A549 (cell line): ENCODE data around the gene LPCAT1. TPM values are rescaled to one million over a fixed set of nuclear protein-coding genes. Genes with fewer than 3 reads are reported as not detected.

Experiments
- ATAC-seq, 2 experiments: fragments of 200-7000 bp in 1 of 2; fragments of >200 bp in 1 of 2; cut with Nextera tagmentation in 1 of 2; cut with Tn5 transposase in 1 of 2; 3 replicates each; pipeline versions ENCODE4 v1.8.0 to v1.9.1; 2018 to 2020; ENCODE audit warnings: mild to moderate bottlenecking in 1 of 2, moderate library complexity in 1 of 2
- CTCF ChIA-PET: fragments of 300-600 bp; sonication (Branson Sonifier 250); formaldehyde crosslinking; extraction: SDS; loops from one replicate; lab custom pipeline; 2021; ENCODE audit warnings: antibody characterized with exemption, inconsistent platforms; lab: Yijun Ruan, JAX
- POLR2A ChIA-PET: fragments of 350-600 bp; formaldehyde crosslinking; extraction: SDS; loops from one replicate; lab custom pipeline; 2021; ENCODE audit warnings: antibody characterized with exemption, inconsistent platforms; lab: Yijun Ruan, JAX
- DNase-seq, 2 experiments: peaks; one replicate each; pipeline versions ENCODE4 v3.0.0 to v3.0.0-alpha.2; 2011 to 2016; ENCODE audit warnings: low read depth in 1 of 2, low spot score in 1 of 2
- FAIRE-seq: peaks from 2 replicates; lab custom pipeline; 2011; peaks lifted over from hg19 to GRCh38; lab: Jason Lieb, UNC
- H3K27ac ChIP-seq, 2 experiments: fragments of >200 bp; sonication (Bioruptor Twin); formaldehyde crosslinking; 3 replicates each; pipeline ENCODE4 v1.5.1; 2016 to 2017
- H3K4me1 ChIP-seq: fragments of >200 bp; sonication (Bioruptor Twin); formaldehyde crosslinking; 3 replicates; pipeline ENCODE4 v1.6.1; 2016
- H3K4me2 ChIP-seq: fragments of >200 bp; sonication (Bioruptor Twin); formaldehyde crosslinking; 3 replicates; pipeline ENCODE4 v1.6.1; 2016
- H3K4me3 ChIP-seq: fragments of >200 bp; sonication (Bioruptor Twin); formaldehyde crosslinking; 3 replicates; pipeline ENCODE4 v1.5.1; 2016
- H3K9me3 ChIP-seq: fragments of >200 bp; sonication (Bioruptor Twin); formaldehyde crosslinking; 3 replicates; pipeline ENCODE4 v1.6.1; 2016
- BCL3 ChIP-seq: fragments of >200 bp; sonication (Bioruptor Twin); formaldehyde crosslinking; IDR thresholded peaks from 3 replicates; pipeline ENCODE4 v1.6.1; 2016
- CBX2 ChIP-seq: fragments of 200-600 bp; sonication (generic); IDR thresholded peaks from 2 replicates; pipeline ENCODE4 v1.6.1; 2016; ENCODE audit warnings: low read depth, mild to moderate bottlenecking, borderline replicate concordance
- CHD2 ChIP-seq: fragments of 150-350 bp; IDR thresholded peaks from 2 replicates; pipeline ENCODE4 v1.6.1; 2014; ENCODE audit warnings: low read length; ENCODE audit not compliant: partially characterized antibody
- CTCF ChIP-seq: fragments of >200 bp; sonication (Bioruptor Twin); formaldehyde crosslinking; IDR thresholded peaks from 3 replicates; pipeline ENCODE4 v1.5.1; 2016
- EHF ChIP-seq: fragments of 250-450 bp; sonication (Bioruptor Pico); IDR thresholded peaks from 2 replicates; pipeline ENCODE4 v1.5.0; 2020; ENCODE audit warnings: mild to moderate bottlenecking
- EHMT2 ChIP-seq: fragments of 200-600 bp; sonication (generic); IDR thresholded peaks from 2 replicates; pipeline ENCODE4 v1.6.1; 2016; ENCODE audit warnings: antibody characterized with exemption, low read depth, mild to moderate bottlenecking, moderate library complexity
- ESRRA ChIP-seq: fragments of 150-350 bp; IDR thresholded peaks from 2 replicates; pipeline ENCODE4 v1.6.1; 2014; ENCODE audit warnings: mild to moderate bottlenecking, low read length, borderline replicate concordance
- FOSL2 ChIP-seq, 2 experiments: fragments of 450-650 bp in 1 of 2; fragments of >200 bp in 1 of 2; sonication (Bioruptor Twin) in 1 of 2; formaldehyde crosslinking; IDR thresholded peaks; 2 replicates each; pipeline versions ENCODE4 v1.5.0 to v1.6.1; 2016 to 2020; ENCODE audit warnings: mild to moderate bottlenecking in 1 of 2, moderate library complexity in 1 of 2
- FOXS1 ChIP-seq: fragments of 250-450 bp; sonication (Bioruptor Pico); IDR thresholded peaks from 2 replicates; pipeline ENCODE4 v1.5.0; 2020; ENCODE audit warnings: mild to moderate bottlenecking, moderate library complexity
- HES2 ChIP-seq: fragments of >200 bp; sonication (Bioruptor Twin); formaldehyde crosslinking; IDR thresholded peaks from 2 replicates; pipeline ENCODE4 v1.6.1; 2016
- HEYL ChIP-seq: fragments of 250-450 bp; sonication (Bioruptor Pico); IDR thresholded peaks from 2 replicates; pipeline ENCODE4 v1.8.0; 2021; ENCODE audit warnings: mild to moderate bottlenecking, moderate library complexity
- HMGXB4 ChIP-seq: fragments of 250-450 bp; sonication (Bioruptor Pico); IDR thresholded peaks from 2 replicates; pipeline ENCODE4 v1.5.0; 2021; ENCODE audit warnings: mild to moderate bottlenecking, moderate library complexity, borderline replicate concordance
- HOXA7 ChIP-seq: fragments of 250-450 bp; sonication (Bioruptor Pico); IDR thresholded peaks from 2 replicates; pipeline ENCODE4 v1.5.0; 2020; ENCODE audit warnings: mild to moderate bottlenecking, moderate library complexity
- JUN ChIP-seq, 2 experiments: fragments of >200 bp; sonication (Bioruptor Twin); formaldehyde crosslinking; IDR thresholded peaks; 2 replicates in 1 of 2; 3 replicates in 1 of 2; pipeline ENCODE4 v1.6.1; 2016 to 2017
- JUNB ChIP-seq: fragments of >200 bp; sonication (Bioruptor Twin); formaldehyde crosslinking; IDR thresholded peaks from 2 replicates; pipeline ENCODE4 v1.6.1; 2016
- KDM1A ChIP-seq: fragments of 200-600 bp; sonication (generic); IDR thresholded peaks from 2 replicates; pipeline ENCODE4 v1.6.1; 2016; ENCODE audit warnings: low read depth, mild to moderate bottlenecking
- KDM5A ChIP-seq: fragments of 200-600 bp; sonication (generic); IDR thresholded peaks from 2 replicates; pipeline ENCODE4 v1.6.1; 2016; ENCODE audit warnings: antibody characterized with exemption, mild to moderate bottlenecking
- MAFK ChIP-seq: fragments of 450-650 bp; IDR thresholded peaks from 2 replicates; pipeline ENCODE4 v1.6.1; 2014; ENCODE audit not compliant: partially characterized antibody
- MAX ChIP-seq: IDR thresholded peaks from 2 replicates; pipeline ENCODE4 v1.6.1; 2012
- MAZ ChIP-seq: fragments of 150-350 bp; IDR thresholded peaks from 2 replicates; pipeline ENCODE4 v1.6.1; 2014; ENCODE audit warnings: antibody characterized with exemption, low read depth, low read length, borderline replicate concordance
- NFE2L2 ChIP-seq: fragments of 150-350 bp; conservative IDR thresholded peaks from 2 replicates; pipeline ENCODE4 v1.6.1; 2014; ENCODE audit warnings: low read length
- NR3C1 ChIP-seq: fragments of >200 bp; sonication (Bioruptor Twin); formaldehyde crosslinking; IDR thresholded peaks from 3 replicates; pipeline ENCODE4 v1.6.1; 2017
- PHF8 ChIP-seq: fragments of 200-600 bp; sonication (generic); IDR thresholded peaks from 2 replicates; pipeline ENCODE4 v1.6.1; 2016; ENCODE audit warnings: low read depth, mild to moderate bottlenecking, antibody characterized with exemption, moderate library complexity, borderline replicate concordance
- POLR2AphosphoS2 ChIP-seq: conservative IDR thresholded peaks from 2 replicates; pipeline ENCODE4 v1.6.1; 2012; ENCODE audit warnings: low read length, improper control_type of control experiment, inconsistent platforms
- RARB ChIP-seq: fragments of 250-450 bp; sonication (Bioruptor Pico); IDR thresholded peaks from 2 replicates; pipeline ENCODE4 v1.8.0; 2021; ENCODE audit warnings: mild to moderate bottlenecking, moderate library complexity
- REST ChIP-seq: fragments of 200-600 bp; sonication (generic); IDR thresholded peaks from 2 replicates; pipeline ENCODE4 v1.6.1; 2016; ENCODE audit warnings: antibody characterized with exemption, mild to moderate bottlenecking, moderate library complexity
- RFX5 ChIP-seq: fragments of 450-650 bp; IDR thresholded peaks from 2 replicates; pipeline ENCODE4 v1.7.1; 2014; ENCODE audit warnings: antibody characterized with exemption, mild to moderate bottlenecking, moderate library complexity
- SMC3 ChIP-seq: fragments of >200 bp; sonication (Bioruptor Twin); formaldehyde crosslinking; IDR thresholded peaks from 3 replicates; pipeline ENCODE4 v1.6.1; 2018; ENCODE audit warnings: inconsistent platforms
- TFCP2L1 ChIP-seq: fragments of 250-450 bp; sonication (Bioruptor Pico); IDR thresholded peaks from 2 replicates; pipeline ENCODE4 v1.5.0; 2021; ENCODE audit warnings: mild to moderate bottlenecking
- TP53 ChIP-seq: fragments of 250-450 bp; sonication (Bioruptor Pico); IDR thresholded peaks from 2 replicates; pipeline ENCODE4 v1.5.0; 2021; ENCODE audit warnings: mild to moderate bottlenecking, moderate library complexity
- ZC3H11A ChIP-seq: fragments of 450-650 bp; IDR thresholded peaks from 2 replicates; pipeline ENCODE4 v1.6.1; 2014; ENCODE audit warnings: antibody characterized with exemption, mild to moderate bottlenecking
- ZFP36 ChIP-seq: fragments of 450-650 bp; IDR thresholded peaks from 2 replicates; pipeline ENCODE4 v1.6.1; 2014; ENCODE audit warnings: borderline replicate concordance; ENCODE audit not compliant: partially characterized antibody
- ZSCAN20 ChIP-seq: fragments of 250-450 bp; sonication (Bioruptor Pico); IDR thresholded peaks from 2 replicates; pipeline ENCODE4 v1.8.0; 2022; ENCODE audit warnings: mild to moderate bottlenecking, moderate library complexity
- WGBS: methylation state at CpG from one replicate; pipeline ENCODE4 v1.1.6; 2017; ENCODE audit errors: missing lambda C conversion rate; 5-methylcytosine and 5-hydroxymethylcytosine counted together
- polyA plus RNA-seq, 4 experiments: library from polyadenylated mRNA; depleted of rRNA in 3 of 4; stranded (reverse); fragments of >200 nt; fragmentation: RNase III in 1 of 4; extraction: RNeasy Plus Mini Kit Qiagen cat#74134 plus additional on column Dnase treatment in 1 of 4; gene quantifications; 2 replicates in 3 of 4; 3 replicates in 1 of 4; pipeline ENCODE4 v1.2.3, GENCODE V29; 2011 to 2017

LPCAT1 gene
- polyA plus RNA-seq, 2 of the 4 experiments (the other 2 are of a cell fraction) = 22.9 to 74.9 TPM

- CTCF ChIA-PET = interaction anchor here (1.8 kb wide), 1 partner anchor 81 kb away, joined by 5 read pairs; no protein-coding TSS in a partner anchor
- DNase-seq (no peak), FAIRE-seq (no peak), ATAC-seq (peak; percentile 38 to 51; a peak in 5 of 6 replicates)
- WGBS = 56% methylated on average over 14 of the region's 14 CpGs
- H3K4me2 ChIP-seq = peak overlapping the region; percentile 18
- no peaks in the 10 kb centered on the region for H3K9me3 ChIP-seq
- POLR2A ChIA-PET = interaction anchor here (2.2 kb wide), 1 partner anchor 41 kb away, joined by 5 read pairs; the partner anchor contains the start of gene LPCAT1
- H3K4me3 ChIP-seq = no peak overlapping the region
- peak overlapping the region; percentile 66 to 87 for H3K27ac ChIP-seq
- H3K4me1 ChIP-seq = peaks cover 57% of the 10 kb centered on the region
- 0 out of 5 replicates have a peak, but pooled peaks of 1 of the 2 experiments have one; percentile 42 for TF ChIP-seq JUN (IDR thresholded peaks at IDR 0.05)
- TF ChIP-seq HMGXB4 = no peak
- TF ChIP-seq ZSCAN20 (CRISPR knock-in tag) = no peak
- peak; percentile 55; the same call in 1 of the 2 replicates for TF ChIP-seq MAX
- TF ChIP-seq NR3C1 = no peak
- TF ChIP-seq HES2 = no peak
- TF ChIP-seq ZC3H11A = no peak
- no peak for TF ChIP-seq REST
- no peak for TF ChIP-seq JUNB
- peak; percentile 50; the same call in 1 of the 2 replicates for TF ChIP-seq FOSL2 (IDR thresholded peaks at IDR 0.05)
- peak; percentile 48 for TF ChIP-seq FOSL2 (CRISPR knock-in tag; IDR thresholded peaks at IDR 0.05)
- TF ChIP-seq FOXS1 = no peak
- TF ChIP-seq RFX5 = no peak
- no peak for TF ChIP-seq BCL3
- TF ChIP-seq ZFP36 = no peak
- no peak for TF ChIP-seq EHMT2
- no peak for TF ChIP-seq HEYL (CRISPR knock-in tag)
- no peak for TF ChIP-seq SMC3
- no peak for TF ChIP-seq PHF8
- TF ChIP-seq CTCF = no peak
- TF ChIP-seq CBX2 = no peak
- no peak for TF ChIP-seq TFCP2L1
- no peak for TF ChIP-seq CHD2
- no peak for TF ChIP-seq POLR2AphosphoS2
- no peak for TF ChIP-seq MAZ
- no peak for TF ChIP-seq KDM5A
- TF ChIP-seq NFE2L2 = no peak
- TF ChIP-seq KDM1A = no peak
- no peak for TF ChIP-seq ESRRA
- TF ChIP-seq RARB (CRISPR knock-in tag) = no peak
- no peak for TF ChIP-seq EHF (CRISPR knock-in tag)
- peak; percentile 56 for TF ChIP-seq MAFK
- no peak for TF ChIP-seq HOXA7
- no peak for TF ChIP-seq TP53 (CRISPR knock-in tag)
Observed at GRCh38 chr5:1564182-1564748, 40.5 kb upstream of the LPCAT1 start.
